ENCODE data around the gene CBR1.

The CBR1 gene

DNA sequence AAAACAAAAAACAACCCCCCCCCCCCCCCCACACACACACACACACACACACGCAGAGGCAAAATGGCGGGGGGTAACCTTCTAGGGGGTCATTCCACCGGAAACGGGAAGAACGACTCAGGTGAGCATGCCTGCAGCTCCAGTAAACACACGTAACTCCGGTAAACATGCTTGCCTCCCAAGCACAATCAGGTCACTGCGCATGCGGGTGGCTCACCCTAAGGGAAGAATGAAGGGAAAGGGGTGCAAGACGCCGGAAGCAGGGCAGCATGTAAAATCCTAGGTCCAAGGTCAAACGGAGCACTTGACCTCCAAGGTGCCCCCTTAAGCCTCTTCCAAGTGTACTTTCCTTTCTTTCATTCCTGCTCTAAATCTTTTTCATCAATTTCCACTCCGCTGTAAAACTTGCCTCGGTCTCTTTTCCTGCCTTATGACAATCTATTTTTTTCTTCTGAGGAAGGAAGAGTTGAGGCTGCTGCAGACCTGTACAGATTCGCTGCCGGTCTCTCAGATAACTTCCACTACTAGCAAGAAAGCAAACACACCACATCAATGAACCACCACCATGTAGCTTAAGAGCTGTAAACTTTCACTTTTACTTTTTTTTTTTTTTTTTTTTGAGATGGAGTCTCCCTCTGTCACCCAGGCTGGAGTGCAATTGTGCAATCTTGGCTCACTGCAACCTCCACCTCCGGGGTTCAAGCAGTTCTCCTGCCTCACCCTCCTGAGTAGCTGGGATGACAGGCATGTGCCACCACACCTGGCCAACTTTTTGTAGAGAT is 44.0 kb downstream of the CBR1 start:
- DNase-seq = no peak

DNA sequence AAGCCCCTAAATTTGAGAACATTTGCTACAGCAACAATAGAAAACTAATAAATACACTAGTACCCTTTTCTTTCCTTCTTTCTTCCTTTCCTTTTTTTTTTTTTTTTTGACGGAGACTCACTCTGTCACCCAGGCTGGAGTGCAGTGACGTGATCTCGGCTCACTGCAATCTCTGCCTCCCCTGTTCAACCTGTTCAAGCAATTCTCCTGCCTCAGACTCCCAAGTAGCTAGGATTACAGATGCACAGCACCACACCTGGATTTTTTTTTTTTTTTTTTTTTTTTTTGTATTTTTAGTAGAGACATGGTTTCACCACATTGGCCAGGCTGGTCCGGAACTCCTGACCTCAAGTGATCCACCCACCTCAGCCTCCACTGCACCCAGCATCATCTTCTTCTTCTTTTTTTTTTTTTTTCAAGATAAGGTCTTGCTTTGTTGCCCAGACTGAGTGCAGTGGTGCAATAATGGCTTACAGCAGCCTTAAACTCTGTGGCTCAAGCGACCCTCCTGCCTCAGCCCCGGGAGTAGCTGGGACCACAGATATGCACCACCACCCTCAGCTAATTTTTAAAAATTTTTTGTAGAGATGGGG is 45.4 kb downstream of the CBR1 start:
- no peak for DNase-seq

DNA sequence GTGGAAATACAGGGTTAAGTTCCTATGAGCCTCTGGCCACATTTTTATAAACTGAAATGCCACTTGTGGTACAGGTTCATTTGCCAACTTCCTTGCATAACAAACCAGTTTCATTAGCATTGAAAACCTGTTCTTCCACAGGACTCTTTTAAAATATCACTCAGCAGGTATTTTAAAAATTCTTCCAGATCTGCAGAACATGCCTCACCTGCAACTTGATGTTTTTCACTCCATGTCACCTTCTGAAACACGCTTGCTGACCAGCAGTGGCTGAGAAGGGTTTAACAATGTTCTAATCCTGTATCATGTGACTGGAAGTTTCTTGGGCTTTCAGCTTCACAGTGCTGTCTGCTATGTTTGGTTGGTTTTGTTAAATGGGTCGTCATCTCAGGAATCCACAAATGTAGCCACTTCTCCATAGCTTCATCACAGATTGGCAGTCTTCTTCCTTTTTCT is 47.5 kb downstream of the CBR1 start:
- no peak for DNase-seq

DNA sequence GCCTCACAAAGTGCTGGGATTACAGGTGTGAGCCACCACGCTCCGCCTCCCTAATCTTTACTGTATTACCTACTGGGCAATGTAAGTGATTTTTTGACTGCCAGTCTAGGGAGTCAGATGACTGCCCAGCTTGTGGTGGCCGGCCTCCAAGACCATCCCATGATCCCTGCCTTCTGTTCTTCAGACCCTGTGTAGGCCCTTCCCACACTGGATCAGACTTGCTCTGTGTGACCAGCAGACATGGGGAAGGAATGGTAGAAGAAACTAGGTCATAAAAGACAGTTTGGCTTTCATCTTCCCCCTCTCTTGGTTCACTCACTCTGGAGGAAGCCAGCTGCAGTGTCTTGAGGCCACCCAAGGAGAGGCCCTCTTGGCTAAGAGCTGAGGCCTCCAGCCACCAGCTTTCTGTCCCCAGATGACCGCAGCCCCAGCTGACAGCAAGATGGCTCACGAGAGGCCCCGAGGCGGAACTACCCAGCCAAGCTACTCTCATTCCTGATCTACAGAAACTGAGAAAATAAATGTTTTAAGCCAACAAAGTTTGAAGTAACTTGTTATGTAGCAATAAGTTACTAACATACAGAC is 50.6 kb downstream of the CBR1 start:
- DNase-seq = peak in 10 of 51 donors; percentile 8 to 49 (median 26)

Data from hypothalamus (tissue), 51 donors.